Middle frontal gyrus (tissue), 1 donor: ENCODE data around the gene BAZ1B.
"Not testable (repeated sequence)": the region's sequence is repeated elsewhere in the genome, so short reads cannot be mapped to it uniquely, and the experiment has no call there.

Source experiments
- DNase-seq: peaks from one replicate; pipeline ENCODE4 v3.0.0-alpha.2; 2015; ENCODE audit warnings: low spot score; ENCODE audit errors: extremely low spot score

BAZ1B gene

GRCh38 chr7:73544678-73545077 lies 22.6 kb upstream of the BAZ1B start:
- DNase-seq, result no peak

- DNase-seq, result no peak
These were observed 19.6 kb upstream of the BAZ1B start for GRCh38 chr7:73541722-73542121.

GRCh38 chr7:73539709-73540108 lies 17.6 kb upstream of the BAZ1B start:
- DNase-seq, result no peak

DNA sequence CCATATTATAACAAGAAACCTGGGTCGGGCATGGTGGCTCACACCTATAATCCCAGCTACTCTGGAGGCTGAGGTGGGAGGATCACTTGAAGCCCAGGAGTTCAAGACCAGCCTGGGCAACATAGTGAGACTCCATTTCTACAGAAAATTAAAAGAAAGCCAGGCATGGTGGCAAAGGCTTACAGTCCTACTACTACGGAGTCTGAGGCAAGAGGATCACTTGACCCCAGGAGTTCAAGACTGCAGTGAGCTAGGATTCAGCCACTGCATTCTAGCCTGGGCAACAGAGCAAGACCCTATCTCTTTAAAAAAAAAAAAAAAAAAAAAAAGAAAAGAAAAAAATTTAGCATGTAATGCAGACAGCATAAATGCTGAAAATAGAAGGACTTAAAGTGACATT lies 16.4 kb upstream of the BAZ1B start:
- DNase-seq, result not testable (repeated sequence)

DNA sequence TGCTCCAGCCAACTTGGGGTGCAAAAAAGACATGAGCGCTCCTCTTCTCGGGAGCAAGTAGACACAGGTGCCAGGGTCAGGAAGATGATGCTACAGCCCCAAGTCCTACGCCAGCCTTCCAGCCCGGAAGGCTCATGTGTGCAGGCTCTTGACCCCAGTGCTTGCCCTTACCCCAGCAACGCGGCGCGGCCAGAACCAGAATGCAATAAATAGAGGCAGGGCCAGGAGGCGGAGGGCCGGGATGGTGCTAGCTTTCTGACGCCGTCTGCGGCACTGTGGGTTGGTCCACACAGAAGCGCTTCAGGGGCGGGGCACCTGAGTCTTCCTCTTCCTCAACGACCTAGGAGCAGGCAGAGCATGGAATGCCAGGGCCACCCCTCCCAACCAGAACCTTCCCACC lies 15.0 kb upstream of the BAZ1B start:
- DNase-seq, result no peak

DNA sequence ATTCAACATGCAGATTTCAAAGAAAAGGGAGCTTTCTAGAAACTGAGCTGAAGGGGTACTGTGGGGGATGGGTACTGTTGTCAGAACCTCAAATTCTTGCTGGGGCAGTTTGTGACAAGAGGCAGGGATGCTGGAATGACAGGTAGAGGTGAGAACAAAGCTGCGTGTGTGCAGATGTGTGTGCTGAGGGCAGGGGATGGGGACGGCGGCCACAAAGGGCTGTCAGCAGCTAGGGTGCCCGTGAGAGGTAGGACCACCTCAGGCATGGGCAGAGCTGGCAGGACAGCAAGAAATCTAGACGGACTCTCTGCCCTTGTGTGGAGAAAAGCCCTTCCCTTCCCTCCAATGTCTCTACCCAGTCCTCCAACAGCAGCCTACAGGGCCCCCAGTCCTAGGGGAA lies 14.4 kb upstream of the BAZ1B start:
- DNase-seq, result no peak

- DNase-seq, result not testable (repeated sequence)
These were observed 13.8 kb upstream of the BAZ1B start for GRCh38 chr7:73535918-73536317.

DNA sequence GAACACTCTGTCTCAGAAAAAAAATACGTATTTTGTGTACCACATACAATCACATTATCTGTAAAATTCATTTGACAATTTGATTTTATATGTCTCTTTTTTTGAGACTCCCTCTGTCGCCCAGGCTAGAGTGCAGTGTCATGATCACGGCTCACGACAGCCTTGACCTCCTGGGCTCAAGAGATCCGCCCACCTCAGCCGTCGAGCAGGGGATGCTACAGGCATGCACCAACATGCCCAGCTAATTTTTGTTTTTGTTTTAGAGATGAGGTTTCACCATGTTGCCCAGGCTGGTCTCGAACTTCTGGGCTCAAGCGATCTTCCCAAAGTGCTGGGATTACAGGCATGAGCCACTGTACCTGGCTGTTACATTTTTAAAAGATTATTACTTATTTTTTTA lies 11.6 kb upstream of the BAZ1B start:
- no peak for DNase-seq

- no peak for DNase-seq
These were observed 10.1 kb upstream of the BAZ1B start for GRCh38 chr7:73532224-73532623.

- DNase-seq, result no peak
These were observed 8.7 kb upstream of the BAZ1B start for GRCh38 chr7:73530800-73531199.

GRCh38 chr7:73526896-73527821 lies 5.1 kb upstream of the BAZ1B start:
- DNase-seq, result no peak

- DNase-seq, result not testable (repeated sequence)
These were observed 4.0 kb upstream of the BAZ1B start for GRCh38 chr7:73526158-73526494.

DNA sequence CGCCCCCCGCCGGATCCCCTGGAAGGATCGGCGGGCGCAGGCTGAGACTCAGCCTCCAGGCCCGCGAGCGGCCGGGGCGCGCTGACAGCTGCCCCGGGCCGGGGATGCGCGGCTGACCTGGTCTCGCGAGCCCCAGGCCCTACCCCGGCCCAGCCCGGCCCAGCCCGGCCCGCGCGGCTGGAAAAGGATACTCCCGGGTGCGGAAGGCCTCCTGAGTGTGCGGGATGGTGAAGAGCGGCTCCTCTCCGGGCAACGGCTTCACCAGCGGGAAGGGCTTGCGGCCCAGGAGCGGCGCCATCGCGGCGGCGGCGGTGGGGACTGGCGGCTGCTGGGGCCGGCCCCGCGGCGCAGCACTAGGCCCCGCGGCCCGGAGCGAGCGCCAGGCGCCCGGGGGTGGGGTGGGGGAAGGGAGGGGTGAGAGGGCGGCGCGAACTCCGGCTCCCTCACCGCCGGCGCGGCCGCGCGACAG lies 423 bp downstream of the BAZ1B start:
- DNase-seq, result no peak

DNA sequence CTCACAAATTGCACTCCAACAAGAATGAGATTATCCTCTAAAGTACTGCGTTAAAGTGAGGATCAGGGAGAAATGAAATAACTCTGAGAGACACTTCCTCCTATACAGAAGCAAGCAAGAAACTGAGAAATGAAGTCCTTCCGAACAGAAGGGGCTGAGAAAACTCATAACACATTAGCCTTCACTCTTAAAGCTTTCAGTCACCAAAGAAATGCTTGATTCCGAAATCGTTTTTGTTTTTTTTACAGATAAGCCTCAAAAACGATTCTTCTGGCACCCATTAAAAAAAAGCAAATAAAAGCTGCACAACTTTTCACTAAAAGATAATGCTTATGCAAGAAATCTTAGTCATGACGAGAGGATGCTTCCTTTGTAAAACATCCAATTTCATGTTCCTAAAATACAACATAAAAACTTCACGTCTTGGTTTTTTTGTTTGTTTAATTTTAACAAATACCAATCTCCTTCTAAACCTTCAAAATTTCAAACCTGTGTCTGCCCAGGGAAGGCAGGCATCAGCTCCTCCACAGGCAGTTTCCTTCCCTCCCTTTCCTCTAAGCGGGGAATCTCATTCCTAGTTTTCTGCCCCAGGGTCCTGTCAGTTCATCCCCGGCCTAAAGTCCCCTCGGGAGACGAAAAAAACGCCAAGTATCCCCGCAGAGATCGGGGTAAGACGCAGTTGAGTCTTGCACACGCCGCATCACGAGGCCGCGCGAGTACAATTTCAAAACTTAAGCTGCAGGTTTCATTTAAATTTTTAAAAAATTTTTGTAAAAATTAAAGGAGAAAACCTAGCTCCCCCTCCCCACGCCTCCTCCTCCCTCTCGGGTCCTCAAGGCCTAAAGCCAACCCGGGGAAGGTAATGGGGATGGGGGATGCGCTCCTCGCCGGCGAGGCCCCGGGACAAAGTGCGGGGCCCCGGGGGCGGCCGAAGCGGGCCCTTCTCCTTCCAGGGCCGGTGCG lies 1.1 kb downstream of the BAZ1B start:
- no peak for DNase-seq

- no peak for DNase-seq
These were observed 2.0 kb downstream of the BAZ1B start for GRCh38 chr7:73519867-73520672.

DNA sequence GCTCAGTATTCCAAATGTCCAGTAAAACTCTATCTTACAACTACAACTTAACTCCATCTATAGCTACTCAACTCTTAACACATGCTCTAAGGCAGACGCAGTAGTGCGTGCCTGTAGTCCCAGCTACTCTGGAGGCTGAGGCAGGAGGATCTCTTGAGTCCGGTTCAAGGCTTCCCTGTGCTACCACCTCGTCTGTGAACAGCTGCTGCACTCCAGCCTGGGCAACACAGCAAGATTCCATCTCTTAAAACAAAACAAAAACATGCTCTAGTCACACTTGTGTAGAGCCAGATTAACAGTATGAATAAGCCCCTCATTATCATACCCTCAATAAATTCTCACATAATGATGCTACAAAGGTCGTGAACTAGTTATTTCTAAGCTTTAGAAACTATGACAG lies 3.6 kb downstream of the BAZ1B start:
- no peak for DNase-seq

- no peak for DNase-seq
These were observed 4.7 kb downstream of the BAZ1B start for GRCh38 chr7:73517241-73517995.

DNA sequence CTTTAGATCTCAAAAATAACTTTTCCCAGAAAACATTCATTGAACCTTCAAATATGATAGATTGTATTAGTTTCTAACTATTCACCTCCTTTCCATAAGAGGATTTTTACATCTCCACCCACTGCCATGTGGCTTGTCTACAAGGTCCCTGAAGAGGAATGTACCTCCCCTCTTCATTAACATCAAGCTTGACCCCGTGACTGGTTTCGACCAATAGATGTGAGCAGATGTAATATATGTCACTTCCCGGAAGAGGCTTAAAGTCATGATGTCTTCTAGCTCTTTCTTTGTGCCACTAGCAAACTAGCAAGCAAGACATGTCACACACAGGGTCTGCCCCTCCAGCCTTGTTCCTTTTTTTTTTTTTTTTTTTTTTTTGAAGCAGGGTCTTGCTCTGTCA lies 6.9 kb downstream of the BAZ1B start:
- DNase-seq, result no peak

DNA sequence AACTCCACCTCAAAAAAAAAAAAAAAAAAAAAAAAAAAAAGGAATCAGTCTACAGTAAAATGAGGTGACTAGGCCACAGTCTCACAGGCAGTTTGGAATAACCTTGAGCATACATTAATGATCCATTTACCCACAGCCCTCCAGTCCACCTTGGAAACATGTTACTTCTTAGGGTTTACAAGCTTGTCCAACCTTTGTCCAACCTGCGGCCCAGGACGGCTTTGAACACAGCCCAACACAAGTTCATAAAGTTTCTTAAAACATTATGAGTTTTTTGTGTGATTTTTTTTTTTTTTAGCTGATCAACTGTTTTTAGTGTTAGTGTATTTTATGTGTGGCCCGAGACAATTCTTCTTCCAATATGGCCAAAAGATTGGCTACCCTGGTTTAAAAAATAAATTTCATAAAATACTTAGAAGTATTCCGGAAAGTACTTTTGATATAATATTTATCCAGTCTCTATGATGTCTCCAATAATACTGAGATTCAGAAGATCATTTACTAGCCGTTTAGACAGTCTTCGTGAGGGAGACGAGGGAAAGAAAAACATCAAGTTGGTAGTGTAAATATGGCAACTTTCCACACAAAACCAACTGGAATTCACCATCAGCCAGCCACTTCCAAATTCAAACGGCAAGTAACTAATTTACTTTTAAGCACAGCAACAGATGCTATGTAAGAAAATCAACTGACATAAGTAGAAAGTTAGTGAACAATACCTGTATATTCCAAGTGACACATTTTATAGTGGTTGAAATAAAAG lies 9.9 kb downstream of the BAZ1B start:
- DNase-seq, result no peak

DNA sequence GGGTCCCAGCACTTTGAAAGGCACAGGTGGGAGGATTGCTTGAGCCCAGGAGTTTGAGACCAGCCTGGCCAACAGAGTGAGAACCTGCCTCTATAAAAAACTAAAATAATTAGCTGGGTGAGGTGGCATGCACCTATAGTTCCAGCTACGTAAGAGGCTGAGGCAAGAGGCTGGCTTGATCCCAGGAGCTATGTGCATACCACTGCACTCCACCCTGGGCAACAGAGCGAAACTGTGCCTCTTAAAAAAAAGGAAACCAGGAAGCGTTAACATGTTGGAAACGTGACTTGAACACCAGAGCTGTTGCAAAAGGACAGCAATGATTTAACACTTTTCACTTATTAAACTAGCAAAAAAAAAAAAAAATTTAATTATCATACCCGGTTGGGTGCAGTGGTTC lies 12.6 kb downstream of the BAZ1B start:
- DNase-seq, result no peak
